SU-DHL-6 (cell line): Measurements from ENCODE around the gene GRIK5.

Source experiments
- EZH2phosphoT487 ChIP-seq: fragments of 200-600 bp; sonication (generic), shearing (Covaris generic); conservative IDR thresholded peaks from 2 replicates; pipeline ENCODE4 v1.6.1; 2018; ENCODE audit warnings: mild to moderate bottlenecking, antibody characterized with exemption, low read length, moderate library complexity, mixed read lengths
- TF ChIP-seq, protein P1 (sequence below): fragments of 200-600 bp; sonication (generic); IDR thresholded peaks from one replicate; pipeline ENCODE4 v1.5.1; 2017; ENCODE audit warnings: antibody characterized with exemption, mild to moderate bottlenecking, low read length, moderate library complexity; ENCODE audit not compliant: insufficient read depth, poor library complexity, severe bottlenecking

DNA sequence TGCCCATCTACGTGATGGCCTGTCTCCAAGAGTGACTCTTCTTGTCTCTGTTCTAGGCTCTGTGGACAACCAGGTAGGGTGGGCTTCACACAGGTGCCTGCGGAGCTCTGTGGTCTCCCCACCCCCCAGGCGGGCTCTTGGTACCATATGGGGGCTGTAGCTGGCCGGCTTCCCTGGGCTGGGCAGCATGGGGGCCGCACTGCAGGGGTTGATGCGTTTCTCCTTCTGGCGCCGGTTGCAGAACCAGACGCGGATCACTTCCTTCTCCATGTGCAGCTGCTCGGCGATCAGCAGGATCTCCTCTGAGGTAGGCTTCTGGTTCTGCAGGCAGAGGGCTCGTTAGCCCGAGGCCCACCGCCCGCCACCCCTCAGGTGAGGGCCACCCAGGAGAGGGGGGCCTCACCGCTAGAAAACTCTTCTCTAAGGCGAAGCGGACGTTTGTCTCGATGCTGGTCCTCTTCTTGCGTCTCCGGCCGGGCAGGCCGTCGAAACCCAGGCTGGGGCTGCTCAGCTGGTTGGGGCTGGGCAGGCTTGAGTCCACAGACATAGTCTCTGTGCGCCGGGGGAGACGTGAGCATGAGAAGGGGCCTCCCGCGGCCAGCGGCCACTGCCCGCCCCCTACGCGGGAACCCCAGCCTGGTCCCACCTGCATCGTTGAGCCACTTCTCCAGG is 25.3 kb upstream of the GRIK5 start:
- TF ChIP-seq, protein P1, sequence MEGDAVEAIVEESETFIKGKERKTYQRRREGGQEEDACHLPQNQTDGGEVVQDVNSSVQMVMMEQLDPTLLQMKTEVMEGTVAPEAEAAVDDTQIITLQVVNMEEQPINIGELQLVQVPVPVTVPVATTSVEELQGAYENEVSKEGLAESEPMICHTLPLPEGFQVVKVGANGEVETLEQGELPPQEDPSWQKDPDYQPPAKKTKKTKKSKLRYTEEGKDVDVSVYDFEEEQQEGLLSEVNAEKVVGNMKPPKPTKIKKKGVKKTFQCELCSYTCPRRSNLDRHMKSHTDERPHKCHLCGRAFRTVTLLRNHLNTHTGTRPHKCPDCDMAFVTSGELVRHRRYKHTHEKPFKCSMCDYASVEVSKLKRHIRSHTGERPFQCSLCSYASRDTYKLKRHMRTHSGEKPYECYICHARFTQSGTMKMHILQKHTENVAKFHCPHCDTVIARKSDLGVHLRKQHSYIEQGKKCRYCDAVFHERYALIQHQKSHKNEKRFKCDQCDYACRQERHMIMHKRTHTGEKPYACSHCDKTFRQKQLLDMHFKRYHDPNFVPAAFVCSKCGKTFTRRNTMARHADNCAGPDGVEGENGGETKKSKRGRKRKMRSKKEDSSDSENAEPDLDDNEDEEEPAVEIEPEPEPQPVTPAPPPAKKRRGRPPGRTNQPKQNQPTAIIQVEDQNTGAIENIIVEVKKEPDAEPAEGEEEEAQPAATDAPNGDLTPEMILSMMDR, result no peak
- TF ChIP-seq EZH2phosphoT487, result no peak
